HG02798 (cell line): Measurements from ENCODE around the gene HSD11B2.

Experiments used
- ATAC-seq: cut with Tn5 transposase; IDR thresholded peaks from one replicate; pipeline ENCODE4 v1.9.1; 2021; ENCODE audit warnings: mild to moderate bottlenecking; ENCODE audit not compliant: unreplicated experiment, poor library complexity

Gene HSD11B2

GRCh38 chr16:67396159-67397035 is 34.5 kb upstream of the HSD11B2 start:
- no peak for ATAC-seq

GRCh38 chr16:67397036-67397801 is 33.7 kb upstream of the HSD11B2 start:
- no peak for ATAC-seq

GRCh38 chr16:67397812-67398545 is 32.9 kb upstream of the HSD11B2 start:
- no peak for ATAC-seq

- ATAC-seq: no peak
Measured at GRCh38 chr16:67398546-67399217, 32.2 kb upstream of the HSD11B2 start.

- no peak for ATAC-seq
Measured at GRCh38 chr16:67399218-67399733, 31.6 kb upstream of the HSD11B2 start.

- no peak for ATAC-seq
Measured at GRCh38 chr16:67399749-67400704, 30.9 kb upstream of the HSD11B2 start.

- no peak for ATAC-seq
Measured at GRCh38 chr16:67400901-67401300, 30.0 kb upstream of the HSD11B2 start.

GRCh38 chr16:67403976-67404555 is 26.9 kb upstream of the HSD11B2 start:
- ATAC-seq: no peak

GRCh38 chr16:67404740-67405226 is 26.1 kb upstream of the HSD11B2 start:
- ATAC-seq: no peak

- no peak for ATAC-seq
Measured at GRCh38 chr16:67405336-67405735, 25.6 kb upstream of the HSD11B2 start.

GRCh38 chr16:67406111-67406971 is 24.6 kb upstream of the HSD11B2 start:
- ATAC-seq: no peak

GRCh38 chr16:67407176-67407787 is 23.6 kb upstream of the HSD11B2 start:
- no peak for ATAC-seq

- ATAC-seq: no peak
Measured at GRCh38 chr16:67407788-67408452, 23.0 kb upstream of the HSD11B2 start.

GRCh38 chr16:67409631-67410030 is 21.3 kb upstream of the HSD11B2 start:
- ATAC-seq: no peak

GRCh38 chr16:67411339-67411738 is 19.6 kb upstream of the HSD11B2 start:
- no peak for ATAC-seq

- no peak for ATAC-seq
Measured at GRCh38 chr16:67412294-67412693, 18.6 kb upstream of the HSD11B2 start.
